ENCODE data around the gene A2M.
"Not testable (repeated sequence)": the region's sequence is repeated elsewhere in the genome, so short reads cannot be mapped to it uniquely, and the experiment has no call there.

The A2M gene

DNA sequence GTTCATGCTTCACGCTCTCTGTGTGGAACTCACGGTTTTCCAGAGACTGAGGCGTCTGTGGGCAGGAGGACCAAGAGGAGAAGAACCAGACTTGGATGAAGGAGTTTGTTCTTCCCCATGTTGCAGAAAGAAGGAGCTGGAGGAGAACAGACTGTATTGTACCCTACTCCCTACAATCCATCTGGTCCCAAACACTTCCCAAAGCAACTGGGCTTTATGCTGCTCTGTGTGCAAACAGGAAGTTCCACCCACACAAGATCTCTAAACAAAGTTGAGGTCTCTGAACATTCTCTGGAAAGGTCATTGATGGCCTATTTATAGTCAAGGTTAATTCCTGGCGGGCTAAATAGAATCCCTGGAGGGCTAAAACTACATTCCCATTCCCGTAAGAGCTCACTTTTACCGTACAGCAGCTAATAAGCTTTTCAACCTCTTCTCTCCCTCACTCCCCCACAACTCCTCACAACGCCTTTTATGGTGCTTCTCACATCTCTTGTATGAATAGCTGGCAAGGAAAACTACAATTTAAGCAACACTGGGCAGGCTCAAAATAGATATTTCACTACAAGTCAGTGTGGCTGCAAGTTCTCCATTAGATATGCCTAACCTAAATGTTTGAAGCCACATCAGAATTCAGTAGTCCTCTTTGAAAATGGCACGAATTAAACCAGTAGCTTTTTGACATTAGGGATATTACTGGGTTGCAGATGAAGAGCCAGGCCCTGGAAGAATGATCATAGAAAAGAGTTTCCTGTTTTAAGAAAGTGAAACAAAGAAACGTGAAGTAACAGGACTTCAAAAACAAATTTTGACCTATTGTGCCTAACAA is at the start of gene A2M:
Gene A2M, minus strand, starts transcription at position 189 of the 829 bp plus-strand sequence. Its CDS starts 70 bp downstream, at position 119.
- H3K4me3 ChIP-seq (ENCODE audit: low read length), result peak within 1 kb of the TSS; percentile 16
- H3K36me3 ChIP-seq (ENCODE audit: control insufficient read depth, insufficient read depth, low read length), result no peaks in the 10 kb centered on the region
- peak within 1 kb of the TSS; percentile 86 for H3K27ac ChIP-seq (ENCODE audit: low read depth, low read length)
- no peaks in the 10 kb centered on the region for H3K27me3 ChIP-seq (ENCODE audit: control insufficient read depth, insufficient read depth, low read length)
- no peak within 1 kb of the TSS for H3K9ac ChIP-seq (ENCODE audit: low read length)
- peaks cover 16% of the 10 kb centered on the region for H3K4me1 ChIP-seq (ENCODE audit: control insufficient read depth, insufficient read depth, low read length)

GRCh38 chr12:9163392-9163791 is 47.7 kb upstream of the A2M start:
- no peak overlapping the region for H3K9ac ChIP-seq (ENCODE audit: low read length)
- no peaks in the 10 kb centered on the region for H3K36me3 ChIP-seq (ENCODE audit: control insufficient read depth, insufficient read depth, low read length)
- no peaks in the 10 kb centered on the region for H3K27me3 ChIP-seq (ENCODE audit: control insufficient read depth, insufficient read depth, low read length)
- H3K4me3 ChIP-seq (ENCODE audit: low read length), result no peak overlapping the region
- H3K4me1 ChIP-seq (ENCODE audit: control insufficient read depth, insufficient read depth, low read length), result no peaks in the 10 kb centered on the region
- no peak overlapping the region for H3K27ac ChIP-seq (ENCODE audit: low read depth, low read length)

DNA sequence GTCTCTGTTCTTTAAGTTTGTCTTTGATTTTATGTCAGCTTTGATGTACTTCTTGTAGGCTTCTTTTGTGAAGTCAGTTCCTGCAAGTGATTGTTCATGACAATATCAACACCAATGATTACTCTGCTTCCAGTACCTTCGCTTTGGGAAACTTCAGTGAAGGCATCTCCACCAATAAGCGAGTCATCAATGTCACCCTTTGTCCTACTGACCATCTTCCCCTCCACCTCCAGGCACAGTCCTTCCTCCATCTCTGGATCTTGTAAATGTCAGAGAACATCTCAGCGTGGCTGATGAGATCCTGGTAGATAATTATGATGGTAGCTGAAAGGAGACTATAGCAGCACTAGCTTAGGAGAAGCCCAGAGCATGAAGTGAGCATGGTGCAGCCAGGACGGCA is 40.4 kb upstream of the A2M start:
- H3K9ac ChIP-seq (ENCODE audit: low read length), result no peak overlapping the region
- no peaks in the 10 kb centered on the region for H3K27me3 ChIP-seq (ENCODE audit: control insufficient read depth, insufficient read depth, low read length)
- H3K27ac ChIP-seq (ENCODE audit: low read depth, low read length), result no peak overlapping the region
- no peaks in the 10 kb centered on the region for H3K4me1 ChIP-seq (ENCODE audit: control insufficient read depth, insufficient read depth, low read length)
- no peaks in the 10 kb centered on the region for H3K36me3 ChIP-seq (ENCODE audit: control insufficient read depth, insufficient read depth, low read length)
- no peak overlapping the region for H3K4me3 ChIP-seq (ENCODE audit: low read length)

DNA sequence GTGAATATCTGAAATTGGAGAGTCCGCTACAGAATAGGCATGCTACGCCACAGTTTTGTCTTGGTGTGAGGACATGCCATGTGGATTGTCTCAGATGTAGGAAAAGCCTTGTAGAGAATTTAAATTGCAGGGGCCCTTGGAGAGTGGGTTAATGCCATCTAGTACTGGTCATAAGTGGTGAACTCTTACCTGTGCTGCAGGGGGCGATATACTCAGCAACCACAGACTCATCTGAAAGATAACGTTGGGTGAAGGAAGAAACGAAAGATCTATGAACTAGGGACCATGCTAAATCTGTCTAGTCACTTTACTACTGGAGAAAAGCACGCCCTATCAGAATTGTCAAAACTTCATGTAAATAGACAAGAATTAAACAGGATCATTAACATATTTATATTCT is 33.7 kb upstream of the A2M start:
- Histone ChIP-seq H3K4me1 (ENCODE audit: control insufficient read depth, insufficient read depth, low read length) (no peaks in the 10 kb centered on the region), H3K4me3 (ENCODE audit: low read length) (no peak overlapping the region), H3K36me3 (ENCODE audit: control insufficient read depth, insufficient read depth, low read length) (no peaks in the 10 kb centered on the region), H3K9ac (ENCODE audit: low read length) (no peak overlapping the region), H3K27me3 (ENCODE audit: control insufficient read depth, insufficient read depth, low read length) (no peaks in the 10 kb centered on the region), H3K27ac (ENCODE audit: low read depth, low read length) (no peak overlapping the region)

- Histone ChIP-seq H3K4me3 (ENCODE audit: low read length) (no peak overlapping the region), H3K36me3 (ENCODE audit: control insufficient read depth, insufficient read depth, low read length) (no peaks in the 10 kb centered on the region), H3K4me1 (ENCODE audit: control insufficient read depth, insufficient read depth, low read length) (no peaks in the 10 kb centered on the region), H3K27ac (ENCODE audit: low read depth, low read length) (no peak overlapping the region), H3K27me3 (ENCODE audit: control insufficient read depth, insufficient read depth, low read length) (no peaks in the 10 kb centered on the region), H3K9ac (ENCODE audit: low read length) (no peak overlapping the region)
These were observed 33.2 kb upstream of the A2M start for GRCh38 chr12:9148926-9149325.

- Histone ChIP-seq H3K9ac (ENCODE audit: low read length) (no peak overlapping the region), H3K4me1 (ENCODE audit: control insufficient read depth, insufficient read depth, low read length) (no peaks in the 10 kb centered on the region), H3K4me3 (ENCODE audit: low read length) (no peak overlapping the region), H3K27ac (ENCODE audit: low read depth, low read length) (no peak overlapping the region), H3K36me3 (ENCODE audit: control insufficient read depth, insufficient read depth, low read length) (no peaks in the 10 kb centered on the region), H3K27me3 (ENCODE audit: control insufficient read depth, insufficient read depth, low read length) (no peaks in the 10 kb centered on the region)
These were observed 31.7 kb upstream of the A2M start for GRCh38 chr12:9147461-9147860.

DNA sequence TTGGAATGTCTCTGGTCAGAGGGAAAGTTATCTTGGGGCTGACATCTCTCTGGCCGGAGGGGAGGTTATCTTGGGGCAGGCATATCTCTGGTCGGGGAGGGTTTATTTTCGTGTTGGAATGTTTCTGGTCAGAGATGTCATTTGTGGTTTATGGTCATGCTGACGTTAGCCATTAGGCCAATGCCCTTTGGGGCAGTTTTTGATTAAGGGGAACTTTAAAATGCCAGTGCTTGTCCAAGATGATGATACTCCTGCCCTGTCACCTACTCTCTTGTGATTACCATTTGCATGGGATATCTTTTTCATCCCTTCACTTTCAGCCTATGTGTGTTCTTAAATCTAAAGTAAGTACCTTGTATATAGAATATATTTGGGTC is 29.0 kb upstream of the A2M start:
- no peaks in the 10 kb centered on the region for H3K27me3 ChIP-seq (ENCODE audit: control insufficient read depth, insufficient read depth, low read length)
- H3K36me3 ChIP-seq (ENCODE audit: control insufficient read depth, insufficient read depth, low read length), result no peaks in the 10 kb centered on the region
- no peak overlapping the region for H3K9ac ChIP-seq (ENCODE audit: low read length)
- H3K4me1 ChIP-seq (ENCODE audit: control insufficient read depth, insufficient read depth, low read length), result no peaks in the 10 kb centered on the region
- no peak overlapping the region for H3K4me3 ChIP-seq (ENCODE audit: low read length)
- H3K27ac ChIP-seq (ENCODE audit: low read depth, low read length), result no peak overlapping the region

DNA sequence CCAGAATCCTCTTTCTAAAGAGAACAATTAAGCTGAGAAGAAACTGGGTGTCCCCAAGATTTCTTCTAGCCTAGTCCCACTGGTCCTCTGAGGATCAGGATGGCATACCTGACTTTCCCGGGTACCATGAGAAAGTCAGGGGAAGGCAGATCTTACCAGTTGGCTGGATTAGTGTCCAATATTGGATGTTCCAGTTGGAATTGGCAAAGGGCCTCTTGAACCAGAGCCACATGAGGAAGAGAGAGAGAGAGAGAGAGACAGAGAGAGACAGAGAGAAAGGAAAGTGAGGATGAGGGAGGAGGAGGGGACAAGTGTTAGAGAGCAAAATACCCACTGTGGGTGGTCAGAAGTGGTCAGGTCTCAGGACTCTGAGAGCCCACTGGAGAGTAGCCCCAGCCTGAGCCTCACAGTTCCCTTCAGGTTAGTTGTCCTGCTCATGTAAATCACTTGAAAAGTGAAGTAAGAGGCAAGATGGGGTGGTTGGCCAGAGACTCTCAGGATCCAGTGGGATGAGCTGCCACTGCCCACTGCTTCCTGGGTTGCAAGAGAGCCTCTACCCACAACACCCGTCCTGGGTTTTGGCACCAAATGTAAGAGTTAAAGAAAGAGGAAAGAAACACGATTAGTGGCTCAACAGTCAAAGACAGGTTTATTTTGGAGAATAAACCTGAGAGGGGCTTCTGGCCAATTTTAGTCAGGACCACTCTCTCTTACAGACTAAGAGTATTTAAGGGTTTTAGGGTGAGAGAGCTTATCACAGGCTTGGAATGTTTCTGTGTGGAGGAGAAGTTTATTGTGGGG is 28.4 kb upstream of the A2M start:
- Histone ChIP-seq H3K27ac (ENCODE audit: low read depth, low read length) (no peak overlapping the region), H3K4me3 (ENCODE audit: low read length) (no peak overlapping the region), H3K4me1 (ENCODE audit: control insufficient read depth, insufficient read depth, low read length) (no peaks in the 10 kb centered on the region), H3K36me3 (ENCODE audit: control insufficient read depth, insufficient read depth, low read length) (no peaks in the 10 kb centered on the region), H3K27me3 (ENCODE audit: control insufficient read depth, insufficient read depth, low read length) (no peaks in the 10 kb centered on the region), H3K9ac (ENCODE audit: low read length) (no peak overlapping the region)

GRCh38 chr12:9143137-9143536 is 27.4 kb upstream of the A2M start:
- no peaks in the 10 kb centered on the region for H3K4me1 ChIP-seq (ENCODE audit: control insufficient read depth, insufficient read depth, low read length)
- H3K9ac ChIP-seq (ENCODE audit: low read length), result no peak overlapping the region
- H3K27me3 ChIP-seq (ENCODE audit: control insufficient read depth, insufficient read depth, low read length), result no peaks in the 10 kb centered on the region
- no peak overlapping the region for H3K27ac ChIP-seq (ENCODE audit: low read depth, low read length)
- H3K4me3 ChIP-seq (ENCODE audit: low read length), result no peak overlapping the region
- H3K36me3 ChIP-seq (ENCODE audit: control insufficient read depth, insufficient read depth, low read length), result no peaks in the 10 kb centered on the region

DNA sequence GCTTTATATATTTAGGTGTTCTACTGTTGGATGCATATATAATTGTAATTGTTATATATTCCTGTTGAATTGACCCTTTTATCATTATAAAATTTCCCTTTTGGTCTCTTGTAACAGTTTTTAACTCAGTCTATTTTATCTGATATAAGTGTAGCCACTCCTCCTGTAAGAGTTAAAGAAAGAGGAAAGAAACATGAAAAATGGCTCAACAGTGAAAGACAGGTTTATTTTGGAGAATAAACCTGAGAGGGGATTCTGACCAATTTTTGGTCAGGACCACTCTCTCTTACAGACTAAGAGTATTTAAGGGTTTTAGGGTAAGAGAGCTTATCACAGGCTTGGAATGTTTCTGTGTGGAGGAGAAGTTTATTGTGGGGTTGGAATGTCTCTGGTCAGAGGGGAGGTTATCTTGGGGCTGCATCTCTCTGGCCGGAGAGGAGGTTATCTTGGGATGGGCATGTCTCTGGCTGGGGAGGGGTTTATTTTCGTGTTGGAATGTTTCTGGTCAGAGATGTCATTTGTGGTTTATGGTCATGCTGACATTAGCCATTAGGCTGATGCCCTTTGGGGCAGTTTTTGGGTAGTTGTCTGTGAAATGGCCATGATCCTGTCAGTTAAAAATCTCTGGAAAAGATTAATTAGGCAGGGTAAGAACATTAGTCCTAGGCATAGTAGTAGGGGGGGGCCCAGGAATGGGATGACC is 24.0 kb upstream of the A2M start:
- H3K27me3 ChIP-seq (ENCODE audit: control insufficient read depth, insufficient read depth, low read length); H3K4me3 ChIP-seq (ENCODE audit: low read length); H3K9ac ChIP-seq (ENCODE audit: low read length); H3K27ac ChIP-seq (ENCODE audit: low read depth, low read length); H3K4me1 ChIP-seq (ENCODE audit: control insufficient read depth, insufficient read depth, low read length); H3K36me3 ChIP-seq (ENCODE audit: control insufficient read depth, insufficient read depth, low read length): not testable (repeated sequence)

GRCh38 chr12:9135903-9136310 is 20.2 kb upstream of the A2M start:
- Histone ChIP-seq H3K9ac (ENCODE audit: low read length) (no peak overlapping the region), H3K36me3 (ENCODE audit: control insufficient read depth, insufficient read depth, low read length) (no peaks in the 10 kb centered on the region), H3K4me1 (ENCODE audit: control insufficient read depth, insufficient read depth, low read length) (no peaks in the 10 kb centered on the region), H3K4me3 (ENCODE audit: low read length) (no peak overlapping the region), H3K27me3 (ENCODE audit: control insufficient read depth, insufficient read depth, low read length) (no peaks in the 10 kb centered on the region), H3K27ac (ENCODE audit: low read depth, low read length) (no peak overlapping the region)

DNA sequence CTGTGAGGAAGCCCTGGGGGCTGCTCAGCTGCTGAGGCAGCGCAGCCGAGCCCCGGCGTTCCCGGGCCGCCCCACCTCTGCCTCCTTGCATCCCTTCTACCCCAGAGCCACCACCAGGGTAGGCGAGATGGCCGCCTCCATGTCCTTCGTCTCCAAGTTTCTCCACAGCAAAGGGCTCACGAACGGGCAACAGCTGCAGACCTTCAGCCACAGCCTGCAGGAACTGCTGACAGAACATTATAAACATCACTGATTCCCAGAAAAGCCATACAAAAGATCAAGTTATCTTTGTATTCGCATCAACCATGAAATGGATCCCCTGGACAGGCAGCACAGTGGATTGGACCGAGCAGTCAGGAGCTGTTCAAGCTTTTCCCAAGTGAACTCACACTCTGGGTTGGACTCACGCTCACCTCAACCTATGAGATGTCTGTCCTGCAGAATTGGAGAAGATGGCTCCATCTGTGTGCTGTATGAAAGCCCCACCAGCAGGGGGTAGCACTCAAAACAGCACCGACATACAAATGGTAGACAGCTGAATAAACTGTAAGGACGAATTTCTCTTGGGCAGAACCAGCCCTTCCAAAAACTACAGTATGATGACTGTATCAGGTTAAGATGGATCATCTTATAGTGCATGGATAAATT is 19.4 kb upstream of the A2M start:
- no peaks in the 10 kb centered on the region for H3K4me1 ChIP-seq (ENCODE audit: control insufficient read depth, insufficient read depth, low read length)

More for the DNA sequence above, 19.4 kb upstream of the A2M start:
- Histone ChIP-seq H3K27ac (ENCODE audit: low read depth, low read length) (peak overlapping the region; percentile 9), H3K36me3 (ENCODE audit: control insufficient read depth, insufficient read depth, low read length) (no peaks in the 10 kb centered on the region), H3K4me3 (ENCODE audit: low read length) (no peak overlapping the region), H3K9ac (ENCODE audit: low read length) (no peak overlapping the region), H3K27me3 (ENCODE audit: control insufficient read depth, insufficient read depth, low read length) (no peaks in the 10 kb centered on the region)
